ENCODE data around the gene TCHP. TPM values are rescaled to one million over a fixed set of nuclear protein-coding genes. Genes with fewer than 3 reads are reported as not detected.

Gene TCHP
- total and polyA plus RNA-seq, 2 experiments from 2014 or later = 3.1 to 6.2 TPM

- TF ChIP-seq NANOG (IDR thresholded peaks at IDR 0.05; ENCODE audit: borderline replicate concordance) (no peak), ZNF114 (CRISPR knock-in tag; IDR thresholded peaks at IDR 0.05) (no peak), STAT1 (IDR thresholded peaks at IDR 0.05; ENCODE audit: unreplicated experiment) (no peak), ZNF331 (CRISPR knock-in tag; IDR thresholded peaks at IDR 0.05; ENCODE audit: low read depth) (no peak), EZH2 (IDR thresholded peaks at IDR 0.05; ENCODE audit: low read depth, unreplicated experiment) (no peak), CTCF (conservative IDR thresholded peaks at IDR 0.05; ENCODE audit: low read depth in 2 of 2) (no peak), EZH2phosphoT487 (IDR thresholded peaks at IDR 0.05; ENCODE audit: unreplicated experiment) (no peak), ZNF462 (CRISPR knock-in tag; IDR thresholded peaks at IDR 0.05) (no peak), REST (IDR thresholded peaks at IDR 0.05; ENCODE audit: unreplicated experiment) (no peak), JUNB (IDR thresholded peaks at IDR 0.05; ENCODE audit: unreplicated experiment) (no peak), POLR2AphosphoS5 (IDR thresholded peaks at IDR 0.05; ENCODE audit: low read depth) (no peak), CREB1 (CRISPR knock-in tag; IDR thresholded peaks at IDR 0.05; ENCODE audit: low read depth) (no peak)
- TF ChIP-seq, protein P1, sequence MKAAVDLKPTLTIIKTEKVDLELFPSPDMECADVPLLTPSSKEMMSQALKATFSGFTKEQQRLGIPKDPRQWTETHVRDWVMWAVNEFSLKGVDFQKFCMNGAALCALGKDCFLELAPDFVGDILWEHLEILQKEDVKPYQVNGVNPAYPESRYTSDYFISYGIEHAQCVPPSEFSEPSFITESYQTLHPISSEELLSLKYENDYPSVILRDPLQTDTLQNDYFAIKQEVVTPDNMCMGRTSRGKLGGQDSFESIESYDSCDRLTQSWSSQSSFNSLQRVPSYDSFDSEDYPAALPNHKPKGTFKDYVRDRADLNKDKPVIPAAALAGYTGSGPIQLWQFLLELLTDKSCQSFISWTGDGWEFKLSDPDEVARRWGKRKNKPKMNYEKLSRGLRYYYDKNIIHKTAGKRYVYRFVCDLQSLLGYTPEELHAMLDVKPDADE (IDR thresholded peaks at IDR 0.05) = no peak
- 0 out of 2 replicates have a peak, but pooled peaks cover 3% of the 10 kb centered on the region for H3F3A ChIP-seq (replicated peaks; ENCODE audit: low read depth)
- H3K27me3 Mint-ChIP-seq (ENCODE audit: insufficient read depth, low read depth, poor library complexity) = peaks cover 4% of the 10 kb centered on the region
- H3K4me1 Mint-ChIP-seq = peaks cover 42% of the 10 kb centered on the region
- no peaks in the 10 kb centered on the region for H3K9me2 ChIP-seq (ENCODE audit: insufficient read depth)
- H3K4me3 Mint-ChIP-seq = no peak overlapping the region
- peak overlapping the region; percentile 28; the same call in 1 of the 2 replicates for H3K27ac ChIP-seq (ENCODE audit: low read depth)
- H3K79me2 ChIP-seq (replicated peaks; ENCODE audit: insufficient read depth) = no peaks in the 10 kb centered on the region
- H4K20me1 ChIP-seq (replicated peaks; ENCODE audit: insufficient read depth) = no peaks in the 10 kb centered on the region; the same call in 1 of the 2 replicates
- no peak overlapping the region for H3K4me2 ChIP-seq
- no peak overlapping the region for H2AFZ ChIP-seq
- no peaks in the 10 kb centered on the region for H3K27me3 ChIP-seq (ENCODE audit: insufficient read depth)
- no peak overlapping the region for H3K4me3 ChIP-seq
- ATAC-seq = no peak
- H3K36me3 ChIP-seq (ENCODE audit: insufficient read depth) = peaks cover 9% of the 10 kb centered on the region; the same call in 1 of the 2 replicates
- no peaks in the 10 kb centered on the region for H3K9me3 Mint-ChIP-seq
- no peak for DNase-seq (ENCODE audit: low spot score)
- H3K27ac Mint-ChIP-seq = peak overlapping the region; percentile 91; the same call in 1 of the 2 replicates
- peaks cover 12% of the 10 kb centered on the region for H3K36me3 Mint-ChIP-seq (ENCODE audit: low read depth)
- peaks cover 18% of the 10 kb centered on the region for H3K4me1 ChIP-seq (ENCODE audit: insufficient read depth)
Observed at GRCh38 chr12:109947521-109947920, 47.4 kb downstream of the TCHP start.
